Mucosa of descending colon (tissue), 3 donors: ENCODE results near the gene HLCS. TPM values are rescaled to one million over a fixed set of nuclear protein-coding genes. Genes with fewer than 3 reads are reported as not detected.

Experiments
- ATAC-seq: fragments of 200-7000 bp; cut with Tn5 transposase; one replicate; pipeline ENCODE4 v1.9.1; 2020; ENCODE audit warnings: mild to moderate bottlenecking, moderate library complexity
- DNase-seq, 3 donors: peaks; one replicate each; pipeline ENCODE4 v3.0.0-alpha.2; 2020
- H3K36me3 ChIP-seq: fragments of 200-600 bp; one replicate; pipeline ENCODE4 v1.8.0; 2021; ENCODE audit warnings: low read depth, mild to moderate bottlenecking
- H3K4me1 ChIP-seq: fragments of 200-600 bp; one replicate; pipeline ENCODE4 v1.8.0; 2021; ENCODE audit warnings: low read depth, mild to moderate bottlenecking
- H3K4me3 ChIP-seq: fragments of 200-600 bp; one replicate; pipeline ENCODE4 v1.8.0; 2021; ENCODE audit warnings: mild to moderate bottlenecking
- H3K9me3 ChIP-seq: fragments of 200-600 bp; one replicate; pipeline ENCODE4 v1.8.0; 2021; ENCODE audit warnings: mild to moderate bottlenecking
- intact Hi-C, 2 donors: fragments of 100-400 bp; cut with DNase I in 1 of 2; cut with micrococcal nuclease in 1 of 2; formaldehyde crosslinking; loops; one replicate each; pipeline versions ENCODE4 v1.11.0 to v1.11.1; 2022; cut with DNase I, micrococcal nuclease
- total RNA-seq, 3 donors: library from RNA; stranded (reverse); fragmentation: NEBNext Ultra II Directional in 2 of 3; extraction: Animal tissue kit (Norgen Biotek cat#: 25700) in 2 of 3; gene quantifications; one replicate each; pipeline versions ENCODE4 v1.2.1 to v1.2.4, GENCODE V29; 2021 to 2023
- TF ChIP-seq, protein P1 (sequence below): fragments of 200-600 bp; IDR thresholded peaks from one replicate; pipeline ENCODE4 v1.8.0; 2022; ENCODE audit warnings: antibody characterized with exemption, mild to moderate bottlenecking
- donor health status: DM: no; HTN: no; CAD: no; lungs with moderate emphysema.
- donor health status: DM: no; HTN: no; CAD: no.
- donor health status: DM: no; HTN: yes; CAD: no.

The HLCS gene
- total RNA-seq, 3 donors from 2014 or later, result 13.3 to 16.7 (median 14.9) TPM

DNA sequence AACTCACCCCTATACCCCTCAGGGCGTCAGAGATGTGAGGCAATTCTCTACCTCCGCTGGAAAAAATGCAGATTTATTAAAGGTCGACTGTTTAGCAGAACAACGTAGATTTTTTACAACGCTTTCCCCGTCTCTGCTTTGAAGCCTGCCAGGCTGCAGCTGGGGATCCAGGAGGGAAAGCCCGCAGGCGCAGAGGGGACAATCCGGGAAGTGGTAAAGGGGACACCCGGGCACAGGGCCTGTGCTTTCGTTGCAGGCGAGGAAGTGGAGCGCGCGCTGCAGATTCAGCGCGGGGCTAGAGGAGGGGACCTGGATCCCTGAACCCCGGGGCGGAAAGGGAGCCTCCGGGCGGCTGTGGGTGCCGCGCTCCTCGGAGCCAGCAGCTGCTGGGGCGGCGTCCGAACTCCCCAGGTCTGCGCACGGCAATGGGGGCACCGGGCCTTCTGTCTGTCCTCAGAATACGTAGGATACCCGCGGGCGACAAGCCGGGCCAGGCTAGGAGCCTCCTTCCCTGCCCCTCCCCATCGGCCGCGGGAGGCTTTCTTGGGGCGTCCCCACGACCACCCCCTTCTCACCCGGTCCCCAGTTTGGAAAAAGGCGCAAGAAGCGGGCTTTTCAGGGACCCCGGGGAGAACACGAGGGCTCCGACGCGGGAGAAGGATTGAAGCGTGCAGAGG is 262.1 kb downstream of the HLCS start:
- DNase-seq, result no peak
- Histone ChIP-seq H3K36me3 (no peaks in the 10 kb centered on the region), H3K9me3 (no peaks in the 10 kb centered on the region), H3K4me3 (no peak overlapping the region), H3K4me1 (peaks cover 43% of the 10 kb centered on the region)
- TF ChIP-seq, protein P1, sequence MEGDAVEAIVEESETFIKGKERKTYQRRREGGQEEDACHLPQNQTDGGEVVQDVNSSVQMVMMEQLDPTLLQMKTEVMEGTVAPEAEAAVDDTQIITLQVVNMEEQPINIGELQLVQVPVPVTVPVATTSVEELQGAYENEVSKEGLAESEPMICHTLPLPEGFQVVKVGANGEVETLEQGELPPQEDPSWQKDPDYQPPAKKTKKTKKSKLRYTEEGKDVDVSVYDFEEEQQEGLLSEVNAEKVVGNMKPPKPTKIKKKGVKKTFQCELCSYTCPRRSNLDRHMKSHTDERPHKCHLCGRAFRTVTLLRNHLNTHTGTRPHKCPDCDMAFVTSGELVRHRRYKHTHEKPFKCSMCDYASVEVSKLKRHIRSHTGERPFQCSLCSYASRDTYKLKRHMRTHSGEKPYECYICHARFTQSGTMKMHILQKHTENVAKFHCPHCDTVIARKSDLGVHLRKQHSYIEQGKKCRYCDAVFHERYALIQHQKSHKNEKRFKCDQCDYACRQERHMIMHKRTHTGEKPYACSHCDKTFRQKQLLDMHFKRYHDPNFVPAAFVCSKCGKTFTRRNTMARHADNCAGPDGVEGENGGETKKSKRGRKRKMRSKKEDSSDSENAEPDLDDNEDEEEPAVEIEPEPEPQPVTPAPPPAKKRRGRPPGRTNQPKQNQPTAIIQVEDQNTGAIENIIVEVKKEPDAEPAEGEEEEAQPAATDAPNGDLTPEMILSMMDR, result no peak
- no peak for ATAC-seq
- intact Hi-C loops, result no loop called here

DNA sequence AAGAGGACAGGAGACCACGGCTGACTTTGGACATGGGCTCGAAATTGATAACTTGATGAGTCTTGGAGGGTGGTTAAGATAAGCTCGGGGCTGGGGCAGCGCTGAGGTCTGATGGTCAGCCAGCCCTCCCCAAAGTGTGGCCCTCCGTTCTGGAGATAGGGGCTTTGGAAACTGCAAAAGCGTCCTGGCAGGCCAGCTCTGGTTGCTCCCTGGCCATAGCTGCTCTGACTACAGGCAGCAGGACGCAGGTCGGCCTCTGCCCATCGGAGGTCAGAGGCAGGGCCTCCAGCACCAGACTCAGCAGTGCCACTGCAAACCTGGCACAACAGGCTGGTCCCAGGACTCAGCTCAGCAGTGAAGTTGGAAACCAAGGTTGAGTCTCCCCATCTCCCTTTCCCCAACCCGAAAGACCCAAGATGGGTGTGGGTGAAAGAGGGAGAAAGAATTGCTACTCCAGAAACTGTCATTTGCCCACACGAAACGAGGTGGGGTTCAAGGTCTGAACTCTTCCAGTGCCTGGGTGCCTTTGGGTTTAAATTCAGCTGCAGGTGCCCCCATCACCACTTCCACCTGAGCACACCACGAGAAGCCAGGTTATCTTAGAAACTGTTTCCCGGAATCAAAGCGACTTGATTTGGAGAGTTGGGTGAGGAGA is 262.7 kb downstream of the HLCS start:
- Histone ChIP-seq H3K4me1 (peaks cover 47% of the 10 kb centered on the region), H3K4me3 (no peak overlapping the region), H3K9me3 (no peaks in the 10 kb centered on the region), H3K36me3 (no peaks in the 10 kb centered on the region)
- TF ChIP-seq, protein P1, result no peak
- ATAC-seq, result no peak
- intact Hi-C loops, result no loop called here
- DNase-seq, result no peak

DNA sequence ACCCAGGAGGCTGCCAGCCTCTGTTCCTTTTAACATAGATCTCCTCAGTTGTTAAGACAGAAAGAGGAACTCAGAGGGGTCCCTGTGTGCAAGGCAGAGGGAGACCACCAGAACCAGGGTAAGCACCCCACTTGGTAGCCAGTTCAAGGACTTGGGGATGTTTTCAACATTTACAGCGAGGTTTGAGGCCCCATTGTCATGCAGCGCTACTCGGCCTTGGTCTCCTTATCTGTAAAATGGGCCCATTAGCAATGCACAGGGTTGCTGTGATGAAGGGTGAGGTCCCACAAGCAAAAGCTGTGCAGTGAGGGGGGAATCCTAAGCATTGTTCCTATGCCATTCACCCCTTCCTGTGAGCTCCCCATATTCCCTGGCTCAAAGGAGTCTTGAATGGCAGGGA is 263.3 kb downstream of the HLCS start:
- TF ChIP-seq, protein P1, result no peak
- no peak overlapping the region for H3K4me3 ChIP-seq
- ATAC-seq (no peak), DNase-seq (no peak)
- H3K36me3 ChIP-seq, result no peaks in the 10 kb centered on the region
- H3K4me1 ChIP-seq, result peaks cover 47% of the 10 kb centered on the region
- intact Hi-C loops, result no loop called here
- H3K9me3 ChIP-seq, result no peaks in the 10 kb centered on the region

DNA sequence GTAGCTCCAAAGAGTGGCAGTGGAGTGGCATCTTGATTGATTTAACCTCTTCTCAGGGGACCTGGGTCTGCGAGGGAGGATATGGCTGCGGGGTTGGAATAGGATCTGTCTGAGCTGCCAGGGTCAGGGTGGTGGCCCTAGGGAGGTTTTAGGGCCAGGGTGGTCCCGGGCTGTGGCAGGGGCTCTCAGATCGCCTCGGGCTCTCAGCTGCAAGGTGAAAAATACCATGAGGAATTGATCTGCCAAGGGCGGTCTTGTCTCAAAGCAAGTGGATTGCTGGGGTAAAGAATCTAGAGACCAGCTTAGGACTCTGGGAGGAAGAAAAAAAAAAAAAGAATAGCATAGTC is 263.9 kb downstream of the HLCS start:
- TF ChIP-seq, protein P1, result no peak
- ATAC-seq, result no peak
- no peak overlapping the region for H3K4me3 ChIP-seq
- intact Hi-C loops, result no loop called here
- peaks cover 49% of the 10 kb centered on the region for H3K4me1 ChIP-seq
- DNase-seq, result no peak
- H3K36me3 ChIP-seq, result no peaks in the 10 kb centered on the region
- no peaks in the 10 kb centered on the region for H3K9me3 ChIP-seq

DNA sequence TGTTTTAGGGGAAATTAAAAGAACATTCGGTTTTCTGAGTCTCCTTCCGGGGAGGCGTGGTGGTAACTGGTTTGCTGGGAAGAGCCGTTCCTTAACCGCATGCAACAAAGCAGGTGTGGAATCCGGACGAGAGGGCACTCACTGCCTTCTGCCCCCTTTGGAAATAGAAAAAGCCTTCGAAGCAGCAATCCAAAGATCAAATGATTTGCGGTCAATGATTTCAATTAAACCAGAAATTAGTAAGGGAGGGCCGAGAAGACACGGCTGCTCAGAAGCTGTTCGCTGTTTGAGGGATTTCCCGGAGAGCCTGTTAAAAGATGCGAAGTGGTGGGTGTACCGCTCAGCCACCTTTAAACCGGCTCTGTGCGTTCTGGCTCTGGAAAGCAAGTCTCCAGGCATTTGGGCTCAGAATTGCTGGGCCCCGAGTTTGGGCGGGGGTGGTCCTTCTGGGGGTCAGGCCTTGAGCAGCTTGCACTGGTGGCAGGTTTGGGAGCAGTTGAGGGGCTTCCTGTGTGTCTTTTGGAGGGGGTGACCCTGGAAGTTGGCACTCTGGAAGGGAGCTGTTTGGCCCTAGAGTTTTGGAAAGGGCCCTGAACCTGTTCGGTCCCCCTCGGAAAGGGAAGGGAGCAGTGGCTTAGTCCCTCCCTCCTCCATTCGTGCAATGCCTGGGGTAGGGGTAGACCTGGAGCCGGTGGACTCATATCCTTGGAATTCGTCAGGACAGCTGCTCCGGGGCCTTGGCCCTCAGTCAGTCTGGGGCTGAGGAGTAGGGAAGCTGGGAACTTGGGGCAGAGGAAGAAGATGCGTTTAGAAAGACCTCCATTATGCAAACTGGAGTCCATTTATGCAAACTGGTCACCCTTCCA is 264.5 kb downstream of the HLCS start:
- Histone ChIP-seq H3K36me3 (no peaks in the 10 kb centered on the region), H3K4me1 (peaks cover 49% of the 10 kb centered on the region), H3K9me3 (no peaks in the 10 kb centered on the region), H3K4me3 (no peak overlapping the region)
- no peak for DNase-seq
- ATAC-seq, result no peak
- intact Hi-C loops, result no loop called here
- TF ChIP-seq, protein P1, result no peak
